Measurements from ENCODE around the gene FRMD5. TPM values are rescaled to one million over a fixed set of nuclear protein-coding genes. Genes with fewer than 3 reads are reported as not detected.

FRMD5 gene
- total and polyA plus RNA-seq, 2 donors: 0.32 to 2.9 TPM

GRCh38 chr15:44149224-44149623 lies 45.8 kb downstream of the FRMD5 start:
- H3K36me3 ChIP-seq (ENCODE audit: insufficient read depth): no peaks in the 10 kb centered on the region
- H3K4me1 ChIP-seq (ENCODE audit: insufficient read depth): no peaks in the 10 kb centered on the region
- 98% methylated on average over 1 of the region's 1 CpG for WGBS
- H3K27ac ChIP-seq (ENCODE audit: low read depth): no peak overlapping the region
- DNase-seq (ENCODE audit: extremely low spot score): no peak
- no peak overlapping the region for H3K4me3 ChIP-seq (ENCODE audit: low read depth, low read length)

- no peak for DNase-seq (ENCODE audit: extremely low spot score)
- Histone ChIP-seq H3K4me3 (ENCODE audit: low read depth, low read length) (no peak overlapping the region), H3K27ac (ENCODE audit: low read depth) (no peak overlapping the region), H3K4me1 (ENCODE audit: insufficient read depth) (no peaks in the 10 kb centered on the region), H3K36me3 (ENCODE audit: insufficient read depth) (no peaks in the 10 kb centered on the region)
- WGBS: 59% methylated on average over 2 of the region's 2 CpGs
Measured at GRCh38 chr15:44148580-44148979, 46.5 kb downstream of the FRMD5 start.

DNA sequence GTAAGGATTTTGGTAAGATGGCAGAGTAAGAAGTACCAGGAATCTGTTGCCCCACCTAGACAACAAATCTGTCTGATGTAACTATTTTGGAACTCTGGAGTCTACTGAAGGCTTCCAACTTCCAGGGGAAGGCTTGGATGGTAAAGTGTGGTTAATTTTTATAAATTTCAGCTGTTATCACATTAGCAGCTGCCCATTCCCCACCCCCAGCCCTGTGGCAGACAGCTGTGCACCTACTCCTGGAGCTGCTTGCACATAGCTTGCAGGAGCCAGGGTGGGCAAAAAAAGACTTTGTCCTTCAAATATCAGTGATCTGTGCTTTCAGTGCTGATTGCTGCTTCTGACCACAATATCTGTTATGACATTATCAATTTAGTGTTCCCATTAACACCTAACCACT lies 47.4 kb downstream of the FRMD5 start:
- Histone ChIP-seq H3K27ac (ENCODE audit: low read depth) (no peak overlapping the region), H3K36me3 (ENCODE audit: insufficient read depth) (no peaks in the 10 kb centered on the region), H3K4me3 (ENCODE audit: low read depth, low read length) (no peak overlapping the region), H3K4me1 (ENCODE audit: insufficient read depth) (no peaks in the 10 kb centered on the region)
- DNase-seq (ENCODE audit: extremely low spot score): no peak

GRCh38 chr15:44145495-44145894 lies 49.6 kb downstream of the FRMD5 start:
- 60% methylated on average over 3 of the region's 3 CpGs for WGBS
- Histone ChIP-seq H3K4me1 (ENCODE audit: insufficient read depth) (no peaks in the 10 kb centered on the region), H3K27ac (ENCODE audit: low read depth) (no peak overlapping the region), H3K36me3 (ENCODE audit: insufficient read depth) (no peaks in the 10 kb centered on the region), H3K4me3 (ENCODE audit: low read depth, low read length) (no peak overlapping the region)
- no peak for DNase-seq (ENCODE audit: extremely low spot score)

- Histone ChIP-seq H3K27ac (ENCODE audit: low read depth) (no peak overlapping the region), H3K4me1 (ENCODE audit: insufficient read depth) (no peaks in the 10 kb centered on the region), H3K36me3 (ENCODE audit: insufficient read depth) (no peaks in the 10 kb centered on the region), H3K4me3 (ENCODE audit: low read depth, low read length) (no peak overlapping the region)
- no peak for DNase-seq (ENCODE audit: extremely low spot score)
Measured at GRCh38 chr15:44144992-44145391, 50.1 kb downstream of the FRMD5 start.

DNA sequence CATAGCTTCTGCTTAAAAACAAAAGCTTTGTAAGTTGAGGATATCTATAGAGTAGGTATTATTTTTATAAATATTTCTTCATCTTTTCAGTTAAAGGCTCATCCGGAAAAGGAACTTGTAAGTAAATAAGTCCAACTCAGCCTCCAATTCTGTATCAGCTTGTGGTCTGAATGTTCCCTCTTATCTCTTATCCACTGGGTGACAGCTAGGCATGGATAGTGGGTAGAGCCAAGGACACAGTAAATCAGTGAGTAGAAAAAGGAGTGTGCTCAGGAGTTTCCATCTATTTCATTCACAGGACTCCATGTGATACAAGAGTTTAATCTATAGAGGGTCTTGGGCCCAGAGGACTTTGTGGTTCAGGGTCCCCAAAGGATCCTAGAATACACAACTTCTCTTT lies 50.9 kb downstream of the FRMD5 start:
- H3K27ac ChIP-seq (ENCODE audit: low read depth): no peak overlapping the region
- 80% methylated on average over 1 of the region's 1 CpG for WGBS
- no peaks in the 10 kb centered on the region for H3K36me3 ChIP-seq (ENCODE audit: insufficient read depth)
- no peak overlapping the region for H3K4me3 ChIP-seq (ENCODE audit: low read depth, low read length)
- DNase-seq (ENCODE audit: extremely low spot score): no peak
- no peaks in the 10 kb centered on the region for H3K4me1 ChIP-seq (ENCODE audit: insufficient read depth)

DNA sequence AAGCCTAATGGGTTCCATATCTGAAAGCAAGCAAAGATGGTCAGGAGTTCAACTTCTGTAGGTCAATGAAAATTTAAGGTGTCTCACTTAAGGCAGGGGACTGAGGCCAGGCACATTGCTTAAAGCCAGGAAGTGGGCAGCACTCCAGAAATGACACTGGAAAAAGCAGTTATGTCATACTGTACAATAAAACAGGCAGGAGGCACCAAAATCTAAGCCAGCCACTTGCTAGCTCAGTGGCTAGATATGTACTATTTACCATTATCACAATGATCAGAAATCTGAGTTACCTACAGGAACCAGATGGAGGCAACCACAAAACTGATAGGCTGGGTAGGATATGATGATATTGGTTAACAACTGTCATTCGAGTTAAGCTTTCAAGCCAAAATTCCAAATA lies 57.3 kb downstream of the FRMD5 start:
- Histone ChIP-seq H3K4me1 (ENCODE audit: insufficient read depth) (no peaks in the 10 kb centered on the region), H3K27ac (ENCODE audit: low read depth) (no peak overlapping the region), H3K4me3 (ENCODE audit: low read depth, low read length) (no peak overlapping the region), H3K36me3 (ENCODE audit: insufficient read depth) (no peaks in the 10 kb centered on the region)
- 68% methylated on average over 1 of the region's 1 CpG for WGBS
- no peak for DNase-seq (ENCODE audit: extremely low spot score)

GRCh38 chr15:44136991-44137477 lies 58.0 kb downstream of the FRMD5 start:
- WGBS: 61% methylated on average over 3 of the region's 3 CpGs
- H3K27ac ChIP-seq (ENCODE audit: low read depth): no peak overlapping the region

GRCh38 chr15:44132057-44132456 lies 63.0 kb downstream of the FRMD5 start:
- H3K4me1 ChIP-seq (ENCODE audit: insufficient read depth): no peaks in the 10 kb centered on the region
- H3K36me3 ChIP-seq (ENCODE audit: insufficient read depth): no peaks in the 10 kb centered on the region
- H3K27ac ChIP-seq (ENCODE audit: low read depth): no peak overlapping the region
- no peak overlapping the region for H3K4me3 ChIP-seq (ENCODE audit: low read depth, low read length)
- no peak for DNase-seq (ENCODE audit: extremely low spot score)
- 86% methylated on average over 10 of the region's 10 CpGs for WGBS

More at GRCh38 chr15:44136991-44137477, 58.0 kb downstream of the FRMD5 start:
- DNase-seq (ENCODE audit: extremely low spot score): no peak
- Histone ChIP-seq H3K4me3 (ENCODE audit: low read depth, low read length) (no peak overlapping the region), H3K4me1 (ENCODE audit: insufficient read depth) (no peaks in the 10 kb centered on the region), H3K36me3 (ENCODE audit: insufficient read depth) (no peaks in the 10 kb centered on the region)

GRCh38 chr15:44130778-44131177 lies 64.3 kb downstream of the FRMD5 start:
- H3K4me1 ChIP-seq (ENCODE audit: insufficient read depth): no peaks in the 10 kb centered on the region
- H3K4me3 ChIP-seq (ENCODE audit: low read depth, low read length): no peak overlapping the region
- no peaks in the 10 kb centered on the region for H3K36me3 ChIP-seq (ENCODE audit: insufficient read depth)
- DNase-seq (ENCODE audit: extremely low spot score): no peak
- no peak overlapping the region for H3K27ac ChIP-seq (ENCODE audit: low read depth)

GRCh38 chr15:44129911-44130310 lies 65.2 kb downstream of the FRMD5 start:
- H3K27ac ChIP-seq (ENCODE audit: low read depth): no peak overlapping the region
- no peak overlapping the region for H3K4me3 ChIP-seq (ENCODE audit: low read depth, low read length)
- no peak for DNase-seq (ENCODE audit: extremely low spot score)
- 83% methylated on average over 5 of the region's 5 CpGs for WGBS
- H3K4me1 ChIP-seq (ENCODE audit: insufficient read depth): no peaks in the 10 kb centered on the region
- H3K36me3 ChIP-seq (ENCODE audit: insufficient read depth): no peaks in the 10 kb centered on the region

GRCh38 chr15:44128443-44128842 lies 66.6 kb downstream of the FRMD5 start:
- H3K4me1 ChIP-seq (ENCODE audit: insufficient read depth): no peaks in the 10 kb centered on the region
- H3K27ac ChIP-seq (ENCODE audit: low read depth): no peak overlapping the region
- no peaks in the 10 kb centered on the region for H3K36me3 ChIP-seq (ENCODE audit: insufficient read depth)
- DNase-seq (ENCODE audit: extremely low spot score): no peak
- H3K4me3 ChIP-seq (ENCODE audit: low read depth, low read length): no peak overlapping the region

- no peak overlapping the region for H3K4me3 ChIP-seq (ENCODE audit: low read depth, low read length)
- DNase-seq (ENCODE audit: extremely low spot score): no peak
- no peaks in the 10 kb centered on the region for H3K36me3 ChIP-seq (ENCODE audit: insufficient read depth)
- no peak overlapping the region for H3K27ac ChIP-seq (ENCODE audit: low read depth)
- H3K4me1 ChIP-seq (ENCODE audit: insufficient read depth): no peaks in the 10 kb centered on the region
- WGBS: 56% methylated on average over 2 of the region's 2 CpGs
Measured at GRCh38 chr15:44125879-44126278, 69.2 kb downstream of the FRMD5 start.

GRCh38 chr15:44102675-44103254 lies 92.3 kb downstream of the FRMD5 start:
- no peaks in the 10 kb centered on the region for H3K4me1 ChIP-seq (ENCODE audit: insufficient read depth)
- H3K27ac ChIP-seq (ENCODE audit: low read depth): no peak overlapping the region
- H3K4me3 ChIP-seq (ENCODE audit: low read depth, low read length): no peak overlapping the region
- no peak for DNase-seq (ENCODE audit: extremely low spot score)
- no peaks in the 10 kb centered on the region for H3K36me3 ChIP-seq (ENCODE audit: insufficient read depth)

- DNase-seq (ENCODE audit: extremely low spot score): no peak
- H3K27ac ChIP-seq (ENCODE audit: low read depth): no peak overlapping the region
- 75% methylated on average over 1 of the region's 1 CpG for WGBS
- no peaks in the 10 kb centered on the region for H3K36me3 ChIP-seq (ENCODE audit: insufficient read depth)
- no peaks in the 10 kb centered on the region for H3K4me1 ChIP-seq (ENCODE audit: insufficient read depth)
- H3K4me3 ChIP-seq (ENCODE audit: low read depth, low read length): no peak overlapping the region
Measured at GRCh38 chr15:44101944-44102343, 93.1 kb downstream of the FRMD5 start.
